NT2/D1 (cell line): ENCODE data around the gene LAPTM4A.

Experiments used
- SUZ12 ChIP-seq: IDR thresholded peaks from 2 replicates; pipeline ENCODE4 v1.6.1; 2011; ENCODE audit not compliant: insufficient read length, insufficient read depth; ENCODE audit errors: extremely low read depth
- YY1 ChIP-seq: IDR thresholded peaks from 2 replicates; pipeline ENCODE4 v1.6.1; 2011; ENCODE audit not compliant: insufficient read length, insufficient read depth

GRCh38 chr2:20076757-20077156, 25.3 kb upstream of the LAPTM4A start:
- TF ChIP-seq YY1 (no peak), SUZ12 (no peak)
